ENCODE results near the gene SLC25A29.

DNA sequence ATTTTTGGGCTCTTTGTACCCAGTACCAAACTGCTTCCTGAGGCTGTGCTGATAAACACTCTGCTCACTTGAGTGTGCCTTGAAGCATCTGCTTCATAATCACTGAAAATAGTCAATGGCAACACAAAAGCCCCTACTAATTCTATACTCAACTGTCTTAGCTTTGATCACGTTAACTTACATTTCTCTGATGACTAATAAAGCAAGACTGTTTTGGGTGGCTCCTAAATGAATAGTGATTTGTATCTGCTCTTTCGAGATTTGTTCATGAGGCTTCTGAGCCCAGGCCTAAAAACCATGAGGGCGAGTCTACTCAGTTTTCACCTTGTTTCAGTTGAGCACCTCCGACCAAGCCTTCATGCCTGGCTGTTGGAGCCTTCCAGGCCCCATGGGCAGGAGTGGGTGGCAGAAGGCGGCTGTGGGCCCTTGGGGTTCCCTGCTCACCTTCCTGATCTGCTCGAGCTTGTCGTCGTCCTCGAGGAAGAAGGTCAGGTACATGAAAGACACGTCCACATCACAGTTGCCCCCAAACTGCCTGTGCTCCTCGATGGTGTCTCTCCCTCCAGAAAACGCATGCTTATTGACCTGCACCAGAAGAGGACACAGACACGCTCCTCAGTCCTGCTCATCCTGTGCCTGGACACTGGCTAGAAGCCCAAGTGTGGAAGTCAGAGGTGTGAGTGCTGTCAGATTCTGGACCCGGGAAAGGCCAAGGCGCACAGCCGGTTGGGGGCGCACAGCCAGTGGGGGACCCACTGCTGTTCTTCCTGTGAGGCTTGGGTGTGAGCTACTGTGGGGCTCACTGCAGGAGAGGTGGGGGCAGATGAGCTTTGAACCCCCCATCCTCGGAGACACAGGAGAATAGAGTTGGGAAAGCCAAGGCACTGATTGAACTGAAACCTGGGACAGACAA is 30.6 kb upstream of the SLC25A29 start:
- TF ChIP-seq, protein P1, sequence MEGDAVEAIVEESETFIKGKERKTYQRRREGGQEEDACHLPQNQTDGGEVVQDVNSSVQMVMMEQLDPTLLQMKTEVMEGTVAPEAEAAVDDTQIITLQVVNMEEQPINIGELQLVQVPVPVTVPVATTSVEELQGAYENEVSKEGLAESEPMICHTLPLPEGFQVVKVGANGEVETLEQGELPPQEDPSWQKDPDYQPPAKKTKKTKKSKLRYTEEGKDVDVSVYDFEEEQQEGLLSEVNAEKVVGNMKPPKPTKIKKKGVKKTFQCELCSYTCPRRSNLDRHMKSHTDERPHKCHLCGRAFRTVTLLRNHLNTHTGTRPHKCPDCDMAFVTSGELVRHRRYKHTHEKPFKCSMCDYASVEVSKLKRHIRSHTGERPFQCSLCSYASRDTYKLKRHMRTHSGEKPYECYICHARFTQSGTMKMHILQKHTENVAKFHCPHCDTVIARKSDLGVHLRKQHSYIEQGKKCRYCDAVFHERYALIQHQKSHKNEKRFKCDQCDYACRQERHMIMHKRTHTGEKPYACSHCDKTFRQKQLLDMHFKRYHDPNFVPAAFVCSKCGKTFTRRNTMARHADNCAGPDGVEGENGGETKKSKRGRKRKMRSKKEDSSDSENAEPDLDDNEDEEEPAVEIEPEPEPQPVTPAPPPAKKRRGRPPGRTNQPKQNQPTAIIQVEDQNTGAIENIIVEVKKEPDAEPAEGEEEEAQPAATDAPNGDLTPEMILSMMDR (conservative IDR thresholded peaks at IDR 0.05 in 1 of 2, IDR thresholded peaks at IDR 0.05 in 1 of 2; ENCODE audit: low read depth in 1 of 2, low read length in 2 of 2) = no peak
- no peak for TF ChIP-seq EZH2 (IDR thresholded peaks at IDR 0.05; ENCODE audit: low read length, missing control alignments)
